ENCODE measurements around the gene LCP2.

LCP2 gene

DNA sequence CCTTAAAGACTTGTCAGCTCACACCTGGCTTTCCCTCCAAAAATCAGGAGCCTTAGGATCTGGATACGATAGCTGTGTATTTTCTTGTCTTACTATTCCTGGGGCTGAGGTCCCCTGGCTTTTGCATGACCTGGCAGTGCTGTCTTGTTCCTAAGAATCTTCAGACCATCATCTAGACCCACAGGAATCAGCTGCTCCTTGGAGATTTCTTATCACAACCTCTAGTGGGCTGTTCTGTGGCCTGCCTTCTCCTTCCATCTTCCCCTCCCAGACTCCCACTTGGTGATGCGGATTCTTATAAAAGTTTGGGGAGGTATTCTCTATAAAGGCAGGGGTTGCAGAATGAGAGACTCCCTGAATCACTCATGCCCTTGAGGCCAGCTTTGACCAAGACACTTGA lies 21.4 kb downstream of the LCP2 start:
- in situ Hi-C loops (cut with HindIII; ENCODE audit: low sequenced_read_pairs), result no loop called here

DNA sequence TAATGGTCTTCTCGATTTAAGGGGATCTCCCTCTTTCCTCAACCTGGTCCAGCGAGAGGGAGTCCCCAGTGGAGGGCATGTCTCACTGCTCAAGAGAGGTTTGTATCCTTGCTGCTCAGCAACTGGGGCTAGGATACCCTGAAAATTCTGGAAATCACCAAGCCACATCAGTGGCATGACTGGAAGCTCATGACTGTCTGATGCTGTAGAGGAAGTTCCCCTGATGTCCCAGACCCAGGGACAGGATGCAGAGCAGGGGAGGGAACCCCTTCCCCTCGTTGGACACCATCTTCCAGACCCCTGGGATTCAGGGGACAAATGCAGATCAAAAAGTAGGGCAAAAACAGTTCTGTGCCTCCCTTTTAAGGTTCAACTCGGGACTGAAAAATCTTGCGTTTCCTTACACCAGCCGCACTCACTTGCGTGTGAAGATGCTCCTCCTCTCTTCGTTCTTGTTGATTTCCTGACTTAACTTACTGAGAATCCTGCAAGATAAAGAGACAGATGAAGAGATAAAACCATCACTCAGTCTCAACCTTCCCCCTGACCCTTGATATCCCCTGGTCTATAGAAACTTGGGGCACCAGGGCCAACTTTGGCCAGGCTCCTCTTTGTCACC lies 22.1 kb downstream of the LCP2 start:
- in situ Hi-C loops (cut with HindIII; ENCODE audit: low sequenced_read_pairs), result no loop called here

GRCh38 chr5:170273968-170274710 lies 23.4 kb downstream of the LCP2 start:
- in situ Hi-C loops (cut with HindIII; ENCODE audit: low sequenced_read_pairs), result no loop called here

GRCh38 chr5:170270293-170271069 lies 27.1 kb downstream of the LCP2 start:
- in situ Hi-C loops (cut with HindIII; ENCODE audit: low sequenced_read_pairs), result no loop called here

GRCh38 chr5:170269579-170269978 lies 28.0 kb downstream of the LCP2 start:
- in situ Hi-C loops (cut with HindIII; ENCODE audit: low sequenced_read_pairs), result no loop called here

DNA sequence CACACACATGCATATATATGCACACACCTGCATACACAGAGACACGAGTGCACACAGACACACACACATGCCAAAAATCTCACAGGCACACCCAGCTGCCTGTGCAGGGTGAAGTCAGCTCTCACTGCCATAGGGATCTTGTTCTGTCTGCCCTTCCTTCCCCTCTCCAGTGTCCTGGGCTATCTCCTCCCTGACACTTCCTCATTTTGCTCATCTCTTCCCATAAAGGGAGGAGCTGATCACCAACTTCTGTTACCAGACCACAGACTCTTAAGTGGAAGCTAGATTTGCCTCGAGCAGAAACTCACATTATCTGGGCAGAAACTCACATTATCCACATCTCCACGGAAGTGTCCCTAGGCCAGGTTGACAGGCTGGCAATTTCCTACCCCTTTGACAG lies 28.7 kb downstream of the LCP2 start:
- in situ Hi-C loops (cut with HindIII; ENCODE audit: low sequenced_read_pairs), result no loop called here

GRCh38 chr5:170268153-170268689 lies 29.4 kb downstream of the LCP2 start:
- in situ Hi-C loops (cut with HindIII; ENCODE audit: low sequenced_read_pairs), result no loop called here

DNA sequence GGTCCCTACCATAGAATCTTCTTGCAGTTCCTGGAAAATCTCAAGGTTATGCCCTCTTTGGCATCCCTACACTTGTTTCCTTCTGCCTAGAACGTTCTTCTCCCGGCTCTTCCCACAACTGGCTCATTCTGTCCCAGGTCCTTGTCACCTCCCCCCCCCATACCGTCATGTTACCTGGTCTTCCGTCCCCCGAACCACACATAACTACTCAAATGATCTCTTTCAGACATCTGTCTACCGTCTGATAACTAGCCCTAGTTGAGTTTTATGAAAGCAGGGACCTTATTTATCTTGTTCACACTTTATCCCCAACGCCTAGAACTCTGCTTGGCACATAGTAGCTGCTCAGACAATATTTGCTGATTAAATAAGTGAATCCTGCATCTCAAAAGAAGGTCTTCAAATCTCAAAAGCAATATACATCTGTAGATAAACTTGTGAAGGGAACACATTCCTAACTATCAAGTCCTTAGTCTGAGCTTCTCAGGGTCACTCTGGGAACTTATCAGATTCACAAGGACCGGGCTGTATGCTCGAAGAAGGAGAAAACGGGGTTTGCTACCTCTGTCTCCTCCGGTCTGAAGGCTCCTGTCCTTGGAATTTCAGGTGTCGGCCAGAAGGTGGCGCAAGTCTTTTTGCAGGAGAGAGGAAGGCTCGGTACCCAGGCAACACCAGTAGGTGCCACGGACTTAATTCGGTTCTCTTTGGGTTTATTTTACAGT lies 30.0 kb downstream of the LCP2 start:
- in situ Hi-C loops (cut with HindIII; ENCODE audit: low sequenced_read_pairs), result no loop called here

- in situ Hi-C loops (cut with HindIII; ENCODE audit: low sequenced_read_pairs), result no loop called here
Measured at GRCh38 chr5:170266570-170267381, 30.8 kb downstream of the LCP2 start.

GRCh38 chr5:170265522-170265921 lies 32.1 kb downstream of the LCP2 start:
- in situ Hi-C loops (cut with HindIII; ENCODE audit: low sequenced_read_pairs), result no loop called here

DNA sequence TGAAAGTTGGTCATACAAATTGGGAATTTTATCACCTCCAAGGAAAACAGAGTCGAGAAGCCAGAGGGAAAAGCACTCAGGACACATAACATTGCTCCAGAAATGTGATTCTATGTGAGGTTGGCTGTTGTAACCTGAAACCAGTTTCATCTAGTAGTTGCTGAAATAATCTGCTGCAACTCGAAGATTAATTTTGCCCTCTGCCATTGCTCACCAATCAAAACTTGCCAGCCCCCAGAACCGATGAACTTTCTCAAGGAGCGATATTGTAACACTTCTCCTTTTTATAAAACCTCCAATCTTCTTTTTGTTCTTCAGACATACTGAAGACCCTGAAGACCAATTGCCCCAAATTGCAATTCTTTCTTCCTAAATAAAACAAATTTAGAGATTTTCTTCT lies 33.7 kb downstream of the LCP2 start:
- in situ Hi-C loops (cut with HindIII; ENCODE audit: low sequenced_read_pairs), result no loop called here

GRCh38 chr5:170262061-170263045 lies 35.2 kb downstream of the LCP2 start:
- in situ Hi-C loops (cut with HindIII; ENCODE audit: low sequenced_read_pairs), result no loop called here

GRCh38 chr5:170261528-170262043 lies 36.0 kb downstream of the LCP2 start:
- in situ Hi-C loops (cut with HindIII; ENCODE audit: low sequenced_read_pairs), result no loop called here

DNA sequence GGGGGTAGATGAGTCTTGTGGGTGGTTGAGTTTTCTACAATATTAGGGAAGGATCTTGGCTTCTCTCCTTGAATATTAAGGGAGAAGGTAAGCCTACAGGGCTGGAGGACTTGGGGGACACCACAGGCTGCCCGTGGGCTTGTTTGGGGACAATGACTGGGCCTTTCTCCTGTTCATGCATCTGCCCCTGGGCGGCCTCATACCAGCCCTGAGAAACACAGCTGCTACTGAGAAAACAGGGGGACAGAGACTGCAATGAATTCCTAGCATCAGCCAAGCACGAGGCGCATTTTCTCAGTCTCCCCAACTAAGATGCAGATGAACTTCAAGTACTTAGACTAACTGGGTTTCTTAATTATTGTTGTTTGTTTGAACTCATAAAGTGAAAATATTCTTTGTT lies 40.2 kb downstream of the LCP2 start:
- in situ Hi-C loops (cut with HindIII; ENCODE audit: low sequenced_read_pairs), result no loop called here

DNA sequence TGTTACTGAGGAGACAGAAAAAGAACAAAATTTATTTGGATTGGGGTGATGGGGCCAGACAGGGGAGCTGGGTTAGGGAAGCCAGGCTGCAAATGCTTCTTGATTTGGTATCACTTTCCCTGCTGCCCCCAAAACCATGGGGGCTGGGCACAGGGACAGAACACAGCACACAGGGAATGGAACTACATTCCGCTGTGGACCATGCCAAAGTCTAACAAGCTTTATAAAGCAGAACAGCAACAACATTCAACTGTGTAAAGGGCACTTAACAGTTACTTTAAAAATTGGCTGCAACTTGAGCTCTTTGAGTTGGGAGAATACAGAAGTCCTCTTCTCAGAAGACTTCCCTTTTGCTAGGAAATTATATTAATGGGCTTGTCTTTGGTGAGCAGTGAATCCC lies 41.0 kb downstream of the LCP2 start:
- in situ Hi-C loops (cut with HindIII; ENCODE audit: low sequenced_read_pairs), result no loop called here

DNA sequence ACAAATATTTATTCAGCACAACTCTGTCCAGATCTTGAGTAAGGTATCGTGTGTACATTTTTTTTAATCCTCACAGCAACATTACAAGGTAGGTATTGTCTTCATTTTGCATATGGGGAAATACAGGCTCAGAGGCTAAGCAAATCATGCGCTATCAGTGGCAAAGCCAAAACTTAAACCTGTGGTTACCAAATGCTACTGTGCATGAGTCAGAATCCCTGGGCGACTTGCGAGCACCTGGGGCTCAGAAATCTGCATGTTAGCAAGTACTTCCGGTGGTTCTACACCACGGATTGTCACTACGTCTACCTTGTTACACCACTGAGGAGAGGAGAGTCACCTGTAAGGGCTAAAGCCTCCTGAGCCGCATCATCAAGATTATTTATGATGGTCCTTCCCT lies 43.5 kb downstream of the LCP2 start:
- in situ Hi-C loops (cut with HindIII; ENCODE audit: low sequenced_read_pairs), result no loop called here

GRCh38 chr5:170252720-170253350 lies 44.7 kb downstream of the LCP2 start:
- in situ Hi-C loops (cut with HindIII; ENCODE audit: low sequenced_read_pairs), result no loop called here

GRCh38 chr5:170252109-170252508 lies 45.5 kb downstream of the LCP2 start:
- in situ Hi-C loops (cut with HindIII; ENCODE audit: low sequenced_read_pairs), result no loop called here

All from DLD1 (cell line).